HG03108 (cell line): ENCODE results near the gene UBXN11.
A peak's percentile ranks its signal among the peaks of the same experiment; 100 is the strongest.

Source experiments
- ATAC-seq: cut with Tn5 transposase; IDR thresholded peaks from one replicate; pipeline ENCODE4 v1.9.1; 2021; ENCODE audit warnings: moderate library complexity; ENCODE audit not compliant: unreplicated experiment

UBXN11 gene

GRCh38 chr1:26306290-26307229 lies at the start of gene UBXN11:
Gene UBXN11, minus strand, starts transcription at chr1:26306636. Its CDS starts 3,753 bp downstream, at chr1:26302883.
- peak; percentile 96 for ATAC-seq

GRCh38 chr1:26356106-26356505 lies 49.7 kb upstream of the UBXN11 start:
- ATAC-seq = no peak

- ATAC-seq = no peak
Observed at GRCh38 chr1:26354972-26355371, 48.5 kb upstream of the UBXN11 start.

- ATAC-seq = no peak
Observed at GRCh38 chr1:26353976-26354820, 47.8 kb upstream of the UBXN11 start, which contains the start of gene CRYBG2. Gene CRYBG2, minus strand, starts transcription at chr1:26354130. Its CDS starts 7,473 bp downstream, at chr1:26346657.

- ATAC-seq = no peak
Observed at GRCh38 chr1:26353210-26353859, 46.9 kb upstream of the UBXN11 start.

- ATAC-seq = no peak
Observed at GRCh38 chr1:26352338-26352679, 45.9 kb upstream of the UBXN11 start.

- no peak for ATAC-seq
Observed at GRCh38 chr1:26351590-26352337, 45.3 kb upstream of the UBXN11 start.

GRCh38 chr1:26350701-26351589 lies 44.5 kb upstream of the UBXN11 start:
- no peak for ATAC-seq

GRCh38 chr1:26350343-26350700 lies 43.9 kb upstream of the UBXN11 start:
- no peak for ATAC-seq

GRCh38 chr1:26349877-26350244 lies 43.4 kb upstream of the UBXN11 start:
- no peak for ATAC-seq

GRCh38 chr1:26349188-26349876 lies 42.9 kb upstream of the UBXN11 start:
- ATAC-seq = no peak

GRCh38 chr1:26346274-26347033 lies 40.0 kb upstream of the UBXN11 start:
- no peak for ATAC-seq

GRCh38 chr1:26345718-26346117 lies 39.3 kb upstream of the UBXN11 start:
- ATAC-seq = no peak

- ATAC-seq = no peak
Observed at GRCh38 chr1:26344147-26344920, 37.9 kb upstream of the UBXN11 start.

- ATAC-seq = no peak
Observed at GRCh38 chr1:26340047-26340481, 33.6 kb upstream of the UBXN11 start.

- no peak for ATAC-seq
Observed at GRCh38 chr1:26338670-26339069, 32.2 kb upstream of the UBXN11 start.

- ATAC-seq = no peak
Observed at GRCh38 chr1:26337625-26338024, 31.2 kb upstream of the UBXN11 start.

- no peak for ATAC-seq
Observed at GRCh38 chr1:26337206-26337535, 30.7 kb upstream of the UBXN11 start.
